ENCODE measurements around the gene GNG10.
"Not testable (repeated sequence)": the region's sequence is repeated elsewhere in the genome, so short reads cannot be mapped to it uniquely, and the experiment has no call there.

The GNG10 gene

GRCh38 chr9:111661150-111661801, at the start of gene GNG10:
Gene GNG10 (plus strand): TSS chr9:111661605. CDS start chr9:111661635, 30 bp downstream.
- no peak for DNase-seq (ENCODE audit: low read depth, low spot score)

- DNase-seq (ENCODE audit: low read depth, low spot score), result no peak
Measured at GRCh38 chr9:111613436-111614040, 47.9 kb upstream of the GNG10 start.

- no peak for DNase-seq (ENCODE audit: low read depth, low spot score)
Measured at GRCh38 chr9:111615928-111616327, 45.5 kb upstream of the GNG10 start.

- DNase-seq (ENCODE audit: low read depth, low spot score), result not testable (repeated sequence)
Measured at GRCh38 chr9:111617349-111617748, 44.1 kb upstream of the GNG10 start.

- no peak for DNase-seq (ENCODE audit: low read depth, low spot score)
Measured at GRCh38 chr9:111621895-111622480, 39.4 kb upstream of the GNG10 start.

- DNase-seq (ENCODE audit: low read depth, low spot score), result no peak
Measured at GRCh38 chr9:111622626-111623025, 38.8 kb upstream of the GNG10 start.

GRCh38 chr9:111627260-111627963, 34.0 kb upstream of the GNG10 start:
- DNase-seq (ENCODE audit: low read depth, low spot score), result no peak

GRCh38 chr9:111628411-111628810, 33.0 kb upstream of the GNG10 start:
- no peak for DNase-seq (ENCODE audit: low read depth, low spot score)

- DNase-seq (ENCODE audit: low read depth, low spot score), result no peak
Measured at GRCh38 chr9:111630182-111630963, 31.0 kb upstream of the GNG10 start.

GRCh38 chr9:111630964-111631213, 30.5 kb upstream of the GNG10 start:
- no peak for DNase-seq (ENCODE audit: low read depth, low spot score)

- DNase-seq (ENCODE audit: low read depth, low spot score), result peak; percentile 96
Measured at GRCh38 chr9:111631214-111631971, 30.0 kb upstream of the GNG10 start, which contains the start of gene DNAJC25. Gene DNAJC25 (plus strand): TSS chr9:111631334. CDS start chr9:111631408, 74 bp downstream.

- DNase-seq (ENCODE audit: low read depth, low spot score), result no peak
Measured at GRCh38 chr9:111632060-111632459, 29.3 kb upstream of the GNG10 start.

- no peak for DNase-seq (ENCODE audit: low read depth, low spot score)
Measured at GRCh38 chr9:111632695-111633388, 28.6 kb upstream of the GNG10 start.

- DNase-seq (ENCODE audit: low read depth, low spot score), result no peak
Measured at GRCh38 chr9:111633389-111633736, 28.0 kb upstream of the GNG10 start.

- DNase-seq (ENCODE audit: low read depth, low spot score), result no peak
Measured at GRCh38 chr9:111634860-111635259, 26.5 kb upstream of the GNG10 start.

- no peak for DNase-seq (ENCODE audit: low read depth, low spot score)
Measured at GRCh38 chr9:111637421-111637950, 23.9 kb upstream of the GNG10 start.

GRCh38 chr9:111644195-111644772, 17.1 kb upstream of the GNG10 start:
- DNase-seq (ENCODE audit: low read depth, low spot score), result no peak

- no peak for DNase-seq (ENCODE audit: low read depth, low spot score)
Measured at GRCh38 chr9:111645806-111646205, 15.6 kb upstream of the GNG10 start.

GRCh38 chr9:111646417-111646816, 15.0 kb upstream of the GNG10 start:
- no peak for DNase-seq (ENCODE audit: low read depth, low spot score)

GRCh38 chr9:111648066-111648465, 13.3 kb upstream of the GNG10 start:
- no peak for DNase-seq (ENCODE audit: low read depth, low spot score)

Measured in smooth muscle cell of the brain vasculature (primary cell).